Endodermal cell (in vitro differentiated cells): ENCODE measurements around the gene TRPV3. TPM values are rescaled to one million over a fixed set of nuclear protein-coding genes. Genes with fewer than 3 reads are reported as not detected.
"Not testable (repeated sequence)": the region's sequence is repeated elsewhere in the genome, so short reads cannot be mapped to it uniquely, and the experiment has no call there.

ENCODE experiments used
- DNase-seq: peaks from one replicate; pipeline ENCODE4 v3.0.0-alpha.2; 2017
- H3K27ac ChIP-seq: 2 replicates; pipeline ENCODE4 v1.5.1; 2013; ENCODE audit warnings: mild to moderate bottlenecking, low read depth, low read length, moderate library complexity
- H3K27me3 ChIP-seq: 2 replicates; pipeline ENCODE4 v1.6.1; 2013; ENCODE audit warnings: mild to moderate bottlenecking, low read length, moderate library complexity; ENCODE audit not compliant: insufficient read depth, control insufficient read depth, poor library complexity, severe bottlenecking
- H3K36me3 ChIP-seq: 2 replicates; pipeline ENCODE4 v1.7.0; 2013; ENCODE audit warnings: mild to moderate bottlenecking, low read length, moderate library complexity; ENCODE audit not compliant: control insufficient read depth, insufficient read depth
- H3K4me1 ChIP-seq: one replicate; pipeline ENCODE4 v1.7.0; 2013; ENCODE audit warnings: low read length; ENCODE audit not compliant: control insufficient read depth, insufficient read depth
- H3K4me3 ChIP-seq: 2 replicates; pipeline ENCODE4 v1.5.1; 2013; ENCODE audit warnings: mild to moderate bottlenecking, low read length, moderate library complexity
- H3K9ac ChIP-seq: 2 replicates; pipeline ENCODE4 v1.6.1; 2013; ENCODE audit warnings: mild to moderate bottlenecking, low read length, moderate library complexity; ENCODE audit not compliant: poor library complexity, severe bottlenecking; ENCODE audit errors: extremely low read depth
- H3K9me3 ChIP-seq: 2 replicates; pipeline ENCODE4 v1.6.1; 2013; ENCODE audit warnings: mild to moderate bottlenecking, low read length, moderate library complexity; ENCODE audit not compliant: control insufficient read depth
- H3K27ac Mint-ChIP-seq: 2 replicates; pipeline ENCODE4 v1.8.0; 2020; ENCODE audit warnings: mixed read lengths
- H3K27me3 Mint-ChIP-seq: 2 replicates; pipeline ENCODE4 v1.8.0; 2021; ENCODE audit warnings: mild to moderate bottlenecking, mixed read lengths; ENCODE audit not compliant: insufficient read depth
- H3K36me3 Mint-ChIP-seq: 2 replicates; pipeline ENCODE4 v1.8.0; 2020; ENCODE audit warnings: low read depth, mixed read lengths
- H3K4me1 Mint-ChIP-seq: 2 replicates; pipeline ENCODE4 v1.8.0; 2020; ENCODE audit warnings: mixed read lengths
- H3K4me3 Mint-ChIP-seq: 2 replicates; pipeline ENCODE4 v1.8.0; 2020; ENCODE audit warnings: mild to moderate bottlenecking, moderate library complexity, mixed read lengths
- H3K9me3 Mint-ChIP-seq: 2 replicates; pipeline ENCODE4 v1.8.0; 2020; ENCODE audit warnings: mild to moderate bottlenecking, mixed read lengths
- CTCF ChIP-seq: fragments of 200-600 bp; sonication (generic); conservative IDR thresholded peaks from 2 replicates; pipeline ENCODE4 v1.5.0; 2021; ENCODE audit warnings: antibody characterized with exemption, mild to moderate bottlenecking
- WGBS, 2 experiments: methylation state at CpG; one replicate each; pipeline versions ENCODE4 v1.1.5 to v1.1.7; 2013; ENCODE audit warnings: missing lambda C conversion rate in 2 of 2, mixed read lengths in 1 of 2; ENCODE audit not compliant: insufficient coverage in 1 of 2, insufficient read length in 1 of 2; 5-methylcytosine and 5-hydroxymethylcytosine counted together
- total RNA-seq, 2 donors: library from RNA; stranded (reverse); fragmentation: NEBNext Ultra II Directional in 1 of 2; extraction: Animal tissue kit (Norgen Biotek cat#: 25700) in 1 of 2; gene quantifications; 2 replicates in 1 of 2; 3 replicates in 1 of 2; pipeline ENCODE4 v1.2.1, GENCODE V29; 2021

The TRPV3 gene
- total RNA-seq, 2 donors from 2014 or later: 6.2 to 11.3 TPM

DNA sequence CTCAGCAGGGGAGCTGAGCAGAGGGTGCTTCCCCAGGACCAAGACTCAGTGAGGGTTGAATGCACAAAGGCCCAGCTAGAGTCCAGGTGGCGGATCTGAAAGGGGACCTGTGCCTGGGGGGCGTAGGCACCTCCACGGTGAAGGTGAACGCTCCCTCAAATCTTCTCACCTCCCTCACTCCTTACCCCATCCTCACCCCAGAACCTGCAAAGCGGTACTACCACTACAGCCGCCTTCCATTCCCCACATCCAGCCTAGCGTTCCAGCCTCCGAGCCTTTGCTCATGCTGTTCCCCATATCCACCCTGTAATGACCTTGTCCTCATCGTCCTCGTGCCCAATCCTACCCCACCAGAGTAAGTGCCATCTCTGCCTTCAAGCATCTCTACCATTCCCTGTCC lies 30.6 kb downstream of the TRPV3 start:
- Histone ChIP-seq H3K4me1 (peaks cover 23% of the 10 kb centered on the region), H3K36me3 (peaks cover 15% of the 10 kb centered on the region), H3K27me3 (no peaks in the 10 kb centered on the region), H3K9me3 (no peaks in the 10 kb centered on the region), H3K4me3 (no peak overlapping the region), H3K27ac (no peak overlapping the region), H3K9ac (no peak overlapping the region)
- no peak overlapping the region for H3K4me3 Mint-ChIP-seq
- TF ChIP-seq CTCF: no peak
- H3K36me3 Mint-ChIP-seq: peaks cover 21% of the 10 kb centered on the region
- H3K9me3 Mint-ChIP-seq: no peaks in the 10 kb centered on the region
- 77 to 81% methylated on average over 6 to 10 of the region's 10 CpGs for WGBS, 2 experiments
- H3K27ac Mint-ChIP-seq: no peak overlapping the region
- H3K27me3 Mint-ChIP-seq: no peaks in the 10 kb centered on the region
- H3K4me1 Mint-ChIP-seq: peaks cover 27% of the 10 kb centered on the region
- DNase-seq: no peak

DNA sequence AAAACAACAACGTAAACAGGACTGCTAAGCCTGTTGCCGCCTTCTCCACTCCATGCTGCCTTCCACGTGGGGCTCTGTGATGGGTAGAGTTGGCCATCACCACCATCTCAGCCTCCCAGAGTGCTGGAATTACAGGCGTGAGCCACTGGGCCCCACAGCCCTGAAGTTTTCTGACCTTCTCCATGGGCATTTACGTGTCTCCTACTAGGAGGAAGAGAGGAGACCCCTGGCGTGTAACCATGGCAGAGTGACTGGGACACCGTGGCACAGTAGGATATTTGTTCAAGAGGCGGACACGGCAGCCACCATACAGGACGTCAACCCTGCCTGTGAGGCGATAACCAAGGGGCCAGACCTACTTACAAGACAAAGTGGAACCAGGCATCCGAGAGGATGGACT lies 31.1 kb downstream of the TRPV3 start:
- Mint-ChIP-seq H3K4me3 (no peak overlapping the region), H3K27ac (no peak overlapping the region), H3K27me3 (no peaks in the 10 kb centered on the region), H3K9me3 (no peaks in the 10 kb centered on the region), H3K4me1 (peaks cover 24% of the 10 kb centered on the region), H3K36me3 (peaks cover 21% of the 10 kb centered on the region)
- no peak for TF ChIP-seq CTCF
- DNase-seq: no peak
- Histone ChIP-seq H3K27me3 (no peaks in the 10 kb centered on the region), H3K27ac (no peak overlapping the region), H3K4me1 (peaks cover 18% of the 10 kb centered on the region), H3K36me3 (peaks cover 15% of the 10 kb centered on the region), H3K4me3 (no peak overlapping the region), H3K9me3 (no peaks in the 10 kb centered on the region), H3K9ac (no peak overlapping the region)
- WGBS, 2 experiments: 93 to 94% methylated on average over 12 of the region's 12 CpGs

DNA sequence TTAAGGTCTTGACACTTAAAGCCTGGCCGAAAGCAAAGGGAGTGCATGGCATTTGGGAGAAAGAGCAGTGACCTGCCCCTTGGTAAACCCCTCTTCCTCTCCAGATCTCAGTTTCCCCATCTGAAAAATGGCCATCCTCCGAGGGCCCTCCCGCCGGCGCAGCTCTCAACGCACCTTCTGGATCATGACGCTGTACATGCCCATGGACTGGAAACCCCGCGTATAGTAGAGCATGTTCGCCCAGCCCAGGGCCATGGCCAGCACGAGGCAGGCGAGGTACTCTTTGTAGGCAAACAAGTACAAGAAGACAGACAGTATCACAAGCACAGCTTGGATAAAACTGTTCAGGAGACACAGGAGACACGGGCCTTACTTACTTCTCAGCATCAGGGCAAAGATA lies 33.6 kb downstream of the TRPV3 start:
- Histone ChIP-seq H3K4me1 (peaks cover 7% of the 10 kb centered on the region), H3K27me3 (no peaks in the 10 kb centered on the region), H3K4me3 (no peak overlapping the region), H3K36me3 (peaks cover 22% of the 10 kb centered on the region), H3K9ac (no peak overlapping the region), H3K9me3 (no peaks in the 10 kb centered on the region), H3K27ac (no peak overlapping the region)
- no peaks in the 10 kb centered on the region for H3K27me3 Mint-ChIP-seq
- DNase-seq: no peak
- H3K27ac Mint-ChIP-seq: no peak overlapping the region
- 90 to 95% methylated on average over 9 to 13 of the region's 13 CpGs for WGBS, 2 experiments
- H3K9me3 Mint-ChIP-seq: no peaks in the 10 kb centered on the region
- peaks cover 31% of the 10 kb centered on the region for H3K36me3 Mint-ChIP-seq
- TF ChIP-seq CTCF: no peak
- H3K4me1 Mint-ChIP-seq: peaks cover 10% of the 10 kb centered on the region
- no peak overlapping the region for H3K4me3 Mint-ChIP-seq

GRCh38 chr17:3519472-3519871 lies 38.1 kb downstream of the TRPV3 start:
- not testable (repeated sequence) for H3K4me1 ChIP-seq, H3K27ac ChIP-seq, H3K27ac Mint-ChIP-seq, H3K9me3 ChIP-seq, H3K27me3 Mint-ChIP-seq, H3K4me3 Mint-ChIP-seq, DNase-seq, H3K9ac ChIP-seq, H3K4me1 Mint-ChIP-seq, H3K9me3 Mint-ChIP-seq, H3K27me3 ChIP-seq, H3K4me3 ChIP-seq
- H3K36me3 Mint-ChIP-seq: peaks cover 34% of the 10 kb centered on the region
- H3K36me3 ChIP-seq: peaks cover 23% of the 10 kb centered on the region
- 94 to 96% methylated on average over 4 of the region's 4 CpGs for WGBS, 2 experiments
